H9 (cell line): ENCODE measurements around the gene ROR1. TPM values are rescaled to one million over a fixed set of nuclear protein-coding genes. Genes with fewer than 3 reads are reported as not detected.

ENCODE experiments used
- DNase-seq: peaks from one replicate; pipeline ENCODE4 v3.0.0-alpha.2; 2017
- H2AFZ ChIP-seq: one replicate; pipeline ENCODE4 v1.6.1; 2013; ENCODE audit warnings: mild to moderate bottlenecking, low read length, control low read depth, moderate library complexity
- H2AK5ac ChIP-seq: 2 replicates; pipeline ENCODE4 v1.6.1; 2013; ENCODE audit warnings: low read length, control low read depth, mixed read lengths; ENCODE audit not compliant: insufficient read length
- H2BK120ac ChIP-seq: one replicate; pipeline ENCODE4 v1.6.1; 2013; ENCODE audit warnings: low read depth, mild to moderate bottlenecking, low read length, control low read depth, inconsistent platforms; ENCODE audit not compliant: poor library complexity, severe bottlenecking
- H2BK12ac ChIP-seq: 2 replicates; pipeline ENCODE4 v1.6.1; 2013; ENCODE audit warnings: low read length, control low read depth, mixed read lengths, low read depth; ENCODE audit not compliant: insufficient read length
- H2BK15ac ChIP-seq: 2 replicates; pipeline ENCODE4 v1.6.1; 2013; ENCODE audit warnings: low read depth, low read length, control low read depth
- H2BK20ac ChIP-seq: one replicate; pipeline ENCODE4 v1.6.1; 2013; ENCODE audit warnings: low read depth, mild to moderate bottlenecking, low read length, control low read depth, inconsistent platforms; ENCODE audit not compliant: poor library complexity, severe bottlenecking
- H2BK5ac ChIP-seq: 2 replicates; pipeline ENCODE4 v1.6.1; 2013; ENCODE audit warnings: low read length, control low read depth, mixed read lengths; ENCODE audit not compliant: insufficient read length
- H3K14ac ChIP-seq: 2 replicates; pipeline ENCODE4 v1.6.1; 2013; ENCODE audit warnings: low read length, control low read depth; ENCODE audit not compliant: insufficient read depth
- H3K18ac ChIP-seq: 2 replicates; pipeline ENCODE4 v1.6.1; 2013; ENCODE audit warnings: low read depth, mild to moderate bottlenecking, mixed read lengths, low read length, control low read depth; ENCODE audit not compliant: insufficient read length
- H3K23ac ChIP-seq: 2 replicates; pipeline ENCODE4 v1.6.1; 2013; ENCODE audit warnings: low read length, control low read depth, mixed read lengths, low read depth; ENCODE audit not compliant: insufficient read length
- H3K23me2 ChIP-seq: 2 replicates; pipeline ENCODE4 v1.6.1; 2013; ENCODE audit warnings: low read depth, mild to moderate bottlenecking, mixed read lengths, low read length, control low read depth; ENCODE audit not compliant: insufficient read length, poor library complexity, severe bottlenecking
- H3K27ac ChIP-seq: 2 replicates; pipeline ENCODE4 v1.5.1; 2013; ENCODE audit warnings: low read length, control low read depth, mixed read lengths, low read depth; ENCODE audit not compliant: insufficient read length
- H3K27me3 ChIP-seq: 2 replicates; pipeline ENCODE4 v1.6.1; 2013; ENCODE audit warnings: low read length, control low read depth, inconsistent platforms; ENCODE audit not compliant: insufficient read depth
- H3K4ac ChIP-seq: 2 replicates; pipeline ENCODE4 v1.6.1; 2013; ENCODE audit warnings: low read depth, mild to moderate bottlenecking, control low read depth, inconsistent platforms, low read length, moderate library complexity
- H3K4me1 ChIP-seq: 2 replicates; pipeline ENCODE4 v1.6.1; 2013; ENCODE audit warnings: low read length, control low read depth, inconsistent platforms; ENCODE audit not compliant: insufficient read depth
- H3K4me2 ChIP-seq: 2 replicates; pipeline ENCODE4 v1.6.1; 2013; ENCODE audit warnings: low read length, control low read depth, mixed read lengths; ENCODE audit not compliant: insufficient read length, insufficient read depth
- H3K56ac ChIP-seq: 2 replicates; pipeline ENCODE4 v1.6.1; 2013; ENCODE audit warnings: low read depth, mild to moderate bottlenecking, mixed read lengths, low read length, control low read depth; ENCODE audit not compliant: insufficient read length
- H3K79me1 ChIP-seq: 2 replicates; pipeline ENCODE4 v1.6.1; 2013; ENCODE audit warnings: low read depth, mild to moderate bottlenecking, moderate library complexity, low read length, control low read depth, inconsistent platforms; ENCODE audit not compliant: insufficient read depth, poor library complexity, severe bottlenecking
- H3K79me2 ChIP-seq: 2 replicates; pipeline ENCODE4 v1.6.1; 2013; ENCODE audit warnings: low read length, control low read depth, inconsistent platforms; ENCODE audit not compliant: insufficient read depth
- H3K9ac ChIP-seq: 2 replicates; pipeline ENCODE4 v1.6.1; 2013; ENCODE audit warnings: low read length, control low read depth, mixed read lengths; ENCODE audit not compliant: insufficient read length; ENCODE audit errors: extremely low read depth
- H3K9me3 ChIP-seq: one replicate; pipeline ENCODE4 v1.6.1; 2013; ENCODE audit warnings: low read depth, low read length, inconsistent platforms; ENCODE audit not compliant: control insufficient read depth
- H3T11ph ChIP-seq: one replicate; pipeline ENCODE4 v1.6.1; 2013; ENCODE audit warnings: mild to moderate bottlenecking, low read length, control low read depth, inconsistent platforms
- H4K20me1 ChIP-seq: one replicate; pipeline ENCODE4 v1.6.1; 2013; ENCODE audit not compliant: control insufficient read depth, insufficient read length, insufficient read depth
- H4K5ac ChIP-seq: 2 replicates; pipeline ENCODE4 v1.6.1; 2013; ENCODE audit warnings: low read depth, mild to moderate bottlenecking, mixed read lengths, low read length, control low read depth; ENCODE audit not compliant: insufficient read length
- H4K8ac ChIP-seq: replicated peaks from 2 replicates; pipeline ENCODE4 v1.6.1; 2013; ENCODE audit warnings: low read length, control low read depth, mixed read lengths, low read depth; ENCODE audit not compliant: insufficient read length
- H4K91ac ChIP-seq: 2 replicates; pipeline ENCODE4 v1.6.1; 2013; ENCODE audit warnings: low read depth, mild to moderate bottlenecking, moderate library complexity, mixed read lengths, low read length, control low read depth; ENCODE audit not compliant: insufficient read length
- H3K27ac Mint-ChIP-seq, 3 experiments: 2 replicates in 2 of 3; 3 replicates in 1 of 3; pipeline ENCODE4 v1.8.0; 2020 to 2021; ENCODE audit warnings: mixed read lengths in 3 of 3, mild to moderate bottlenecking in 1 of 3, moderate library complexity in 1 of 3
- H3K27me3 Mint-ChIP-seq: 2 replicates; pipeline ENCODE4 v1.8.0; 2021; ENCODE audit warnings: low read depth, mild to moderate bottlenecking, moderate library complexity, mixed read lengths
- H3K36me3 Mint-ChIP-seq, 3 experiments: 2 replicates in 2 of 3; 3 replicates in 1 of 3; pipeline ENCODE4 v1.8.0; 2020 to 2021; ENCODE audit warnings: low read depth in 3 of 3, mixed read lengths in 3 of 3; ENCODE audit not compliant: insufficient read depth in 1 of 3
- H3K4me1 Mint-ChIP-seq, 2 experiments: 2 replicates each; pipeline ENCODE4 v1.8.0; 2020; ENCODE audit warnings: mixed read lengths in 2 of 2
- H3K4me3 Mint-ChIP-seq, 2 experiments: 2 replicates in 1 of 2; 3 replicates in 1 of 2; pipeline ENCODE4 v1.8.0; 2020 to 2021; ENCODE audit warnings: mild to moderate bottlenecking in 2 of 2, mixed read lengths in 2 of 2, moderate library complexity in 1 of 2
- H3K9me3 Mint-ChIP-seq, 2 experiments: 2 replicates in 1 of 2; 3 replicates in 1 of 2; pipeline ENCODE4 v1.8.0; 2020; ENCODE audit warnings: mild to moderate bottlenecking in 2 of 2, mixed read lengths in 2 of 2, moderate library complexity in 1 of 2
- CTCF ChIP-seq: fragments of 200-600 bp; sonication (generic); conservative IDR thresholded peaks from 3 replicates; pipeline ENCODE4 v1.8.0; 2021; ENCODE audit warnings: antibody characterized with exemption, mild to moderate bottlenecking
- WGBS: extraction: QIAGEN DNeasy Blood & Tissue Kit; methylation state at CpG from one replicate; pipeline ENCODE4 v1.1.7; 2013; ENCODE audit warnings: missing lambda C conversion rate, low lambda C conversion rate, mixed read lengths; ENCODE audit not compliant: insufficient read length; ENCODE audit errors: extremely low coverage; 5-methylcytosine and 5-hydroxymethylcytosine counted together
- total RNA-seq: library from RNA; stranded (reverse); gene quantifications from 2 replicates; pipeline ENCODE4 v1.2.1, GENCODE V29; 2021

The ROR1 gene
- total RNA-seq, 1 experiment from 2014 or later: 75.9 TPM

GRCh38 chr1:63847308-63847910 is 73.6 kb downstream of the ROR1 start:
- Histone ChIP-seq H4K5ac (no peak overlapping the region), H3T11ph (no peak overlapping the region), H3K4ac (no peak overlapping the region), H3K4me1 (peaks cover 22% of the 10 kb centered on the region), H3K27me3 (no peaks in the 10 kb centered on the region), H2BK5ac (no peak overlapping the region), H2BK20ac (no peak overlapping the region), H2AFZ (no peak overlapping the region), H3K79me2 (peaks cover 29% of the 10 kb centered on the region), H3K56ac (no peak overlapping the region), H4K8ac (no peak overlapping the region), H2AK5ac (no peak overlapping the region), H3K27ac (no peak overlapping the region), H2BK120ac (no peak overlapping the region), H3K23ac (no peak overlapping the region), H3K9me3 (no peaks in the 10 kb centered on the region), H3K14ac (no peak overlapping the region), H4K20me1 (no peaks in the 10 kb centered on the region), H3K9ac (no peak overlapping the region), H3K4me2 (no peak overlapping the region), H2BK12ac (no peak overlapping the region), H4K91ac (no peak overlapping the region), H3K18ac (no peak overlapping the region), H3K79me1 (peaks cover 9% of the 10 kb centered on the region), H2BK15ac (no peak overlapping the region), H3K23me2 (no peaks in the 10 kb centered on the region)
- TF ChIP-seq CTCF: no peak
- no CpG with 5 or more reads among the region's 9 CpGs for WGBS
- DNase-seq: no peak
- Mint-ChIP-seq H3K4me1 (peaks cover 78 to 89% of the 10 kb centered on the region in 2 experiments), H3K36me3 (no peaks in the 10 kb centered on the region; a peak in 2 of 7 replicates), H3K27me3 (no peaks in the 10 kb centered on the region; the same call in 1 of the 2 replicates), H3K4me3 (no peak overlapping the region), H3K9me3 (no peaks in the 10 kb centered on the region), H3K27ac (peak overlapping the region in 2 of 3 experiments; percentile 25 to 45; a peak in 3 of 7 replicates)
